ENCODE results near the gene RFTN1. TPM values are rescaled to one million over a fixed set of nuclear protein-coding genes. Genes with fewer than 3 reads are reported as not detected.

RFTN1 gene
- total RNA-seq, 3 donors from 2014 or later (not counting 1 experiment from before 2014, with no cell fraction given) = 112 to 135 (median 115) TPM

DNA sequence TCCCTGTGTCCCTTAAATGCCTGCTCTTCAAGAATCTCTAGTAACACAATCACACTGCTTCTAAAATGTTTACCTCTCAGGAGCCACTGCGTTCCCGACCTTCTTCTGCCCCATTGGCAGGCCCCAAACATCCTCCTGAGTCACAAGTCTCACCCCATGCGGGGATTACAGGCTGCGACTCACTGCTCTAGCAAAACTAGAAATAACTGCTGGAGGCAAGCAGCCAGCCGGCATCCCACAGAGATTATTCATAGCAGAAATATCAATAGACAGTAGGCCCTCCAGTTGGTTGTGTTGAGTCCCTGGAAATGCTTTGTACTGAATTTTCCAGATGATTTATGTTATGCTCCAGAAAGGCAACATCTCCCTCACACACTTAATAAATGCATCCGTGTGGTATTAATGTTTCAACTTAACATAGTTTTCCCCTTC lies 64.8 kb downstream of the RFTN1 start:
- 83% methylated on average over 5 of the region's 6 CpGs for WGBS (ENCODE audit: insufficient coverage)
- TF ChIP-seq, protein P1, sequence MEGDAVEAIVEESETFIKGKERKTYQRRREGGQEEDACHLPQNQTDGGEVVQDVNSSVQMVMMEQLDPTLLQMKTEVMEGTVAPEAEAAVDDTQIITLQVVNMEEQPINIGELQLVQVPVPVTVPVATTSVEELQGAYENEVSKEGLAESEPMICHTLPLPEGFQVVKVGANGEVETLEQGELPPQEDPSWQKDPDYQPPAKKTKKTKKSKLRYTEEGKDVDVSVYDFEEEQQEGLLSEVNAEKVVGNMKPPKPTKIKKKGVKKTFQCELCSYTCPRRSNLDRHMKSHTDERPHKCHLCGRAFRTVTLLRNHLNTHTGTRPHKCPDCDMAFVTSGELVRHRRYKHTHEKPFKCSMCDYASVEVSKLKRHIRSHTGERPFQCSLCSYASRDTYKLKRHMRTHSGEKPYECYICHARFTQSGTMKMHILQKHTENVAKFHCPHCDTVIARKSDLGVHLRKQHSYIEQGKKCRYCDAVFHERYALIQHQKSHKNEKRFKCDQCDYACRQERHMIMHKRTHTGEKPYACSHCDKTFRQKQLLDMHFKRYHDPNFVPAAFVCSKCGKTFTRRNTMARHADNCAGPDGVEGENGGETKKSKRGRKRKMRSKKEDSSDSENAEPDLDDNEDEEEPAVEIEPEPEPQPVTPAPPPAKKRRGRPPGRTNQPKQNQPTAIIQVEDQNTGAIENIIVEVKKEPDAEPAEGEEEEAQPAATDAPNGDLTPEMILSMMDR (IDR thresholded peaks at IDR 0.05) = no peak
- Histone ChIP-seq H3K27me3 (ENCODE audit: control insufficient read depth, insufficient read depth, low read length) (no peaks in the 10 kb centered on the region), H3K4me3 (ENCODE audit: low read length) (no peak overlapping the region), H3K27ac (ENCODE audit: low read length) (no peak overlapping the region), H3K4me1 (ENCODE audit: control insufficient read depth, insufficient read depth, low read length) (no peaks in the 10 kb centered on the region), H3K9me3 (ENCODE audit: control insufficient read depth, insufficient read depth, low read length) (no peaks in the 10 kb centered on the region), H3K36me3 (ENCODE audit: control insufficient read depth, insufficient read depth, low read length) (peaks cover 11% of the 10 kb centered on the region)
- ATAC-seq (no peak), DNase-seq (no peak)
- intact Hi-C loops (cut with micrococcal nuclease) = no loop called here
- no peaks in the 10 kb centered on the region for H3K9me3 Mint-ChIP-seq
- H3K4me3 Mint-ChIP-seq = no peak overlapping the region
- peaks cover 67 to 75% of the 10 kb centered on the region in 2 donors for H3K4me1 Mint-ChIP-seq
- H3K27ac Mint-ChIP-seq = peak overlapping the region; percentile 51 to 63
- H3K36me3 Mint-ChIP-seq = no peaks in the 10 kb centered on the region
- H3K27me3 Mint-ChIP-seq (ENCODE audit: low read depth in 2 of 2) = no peaks in the 10 kb centered on the region

DNA sequence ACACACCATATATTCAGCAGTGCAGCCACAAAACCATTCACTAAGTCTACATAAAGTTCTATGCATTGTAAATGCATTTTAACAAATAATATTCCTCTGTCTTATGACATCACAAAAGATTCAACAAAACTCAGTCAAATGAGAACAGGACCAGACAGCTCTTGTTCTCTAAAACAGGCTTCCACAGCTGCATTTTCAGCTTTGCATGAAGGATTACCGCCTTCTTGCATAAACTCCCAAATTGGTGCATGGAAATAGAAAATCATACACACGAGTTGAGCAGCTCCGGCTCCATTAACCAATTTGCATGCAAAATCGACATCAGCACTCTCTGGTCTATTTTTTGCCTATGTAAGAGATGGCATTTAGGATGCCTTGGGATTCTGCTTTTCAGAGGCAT lies 66.4 kb downstream of the RFTN1 start:
- H3K4me1 ChIP-seq (ENCODE audit: control insufficient read depth, insufficient read depth, low read length) = no peaks in the 10 kb centered on the region
- H3K27ac ChIP-seq (ENCODE audit: low read length) = no peak overlapping the region
- H3K36me3 ChIP-seq (ENCODE audit: control insufficient read depth, insufficient read depth, low read length) = peaks cover 8% of the 10 kb centered on the region
- H3K4me3 Mint-ChIP-seq = no peak overlapping the region
- peak overlapping the region in 1 of 2 donors; percentile 44 for H3K27ac Mint-ChIP-seq
- WGBS (ENCODE audit: insufficient coverage) = 92% methylated on average over 4 of the region's 4 CpGs
- no peak overlapping the region for H3K4me3 ChIP-seq (ENCODE audit: low read length)
- no peaks in the 10 kb centered on the region for H3K9me3 Mint-ChIP-seq
- TF ChIP-seq, protein P1 (IDR thresholded peaks at IDR 0.05) = no peak
- H3K9me3 ChIP-seq (ENCODE audit: control insufficient read depth, insufficient read depth, low read length) = no peaks in the 10 kb centered on the region
- ATAC-seq (no peak), DNase-seq (no peak)
- no peaks in the 10 kb centered on the region for H3K36me3 Mint-ChIP-seq
- H3K27me3 ChIP-seq (ENCODE audit: control insufficient read depth, insufficient read depth, low read length) = no peaks in the 10 kb centered on the region
- intact Hi-C loops (cut with micrococcal nuclease) = no loop called here
- peaks cover 55 to 77% of the 10 kb centered on the region in 2 donors for H3K4me1 Mint-ChIP-seq
- no peaks in the 10 kb centered on the region for H3K27me3 Mint-ChIP-seq (ENCODE audit: low read depth in 2 of 2)

DNA sequence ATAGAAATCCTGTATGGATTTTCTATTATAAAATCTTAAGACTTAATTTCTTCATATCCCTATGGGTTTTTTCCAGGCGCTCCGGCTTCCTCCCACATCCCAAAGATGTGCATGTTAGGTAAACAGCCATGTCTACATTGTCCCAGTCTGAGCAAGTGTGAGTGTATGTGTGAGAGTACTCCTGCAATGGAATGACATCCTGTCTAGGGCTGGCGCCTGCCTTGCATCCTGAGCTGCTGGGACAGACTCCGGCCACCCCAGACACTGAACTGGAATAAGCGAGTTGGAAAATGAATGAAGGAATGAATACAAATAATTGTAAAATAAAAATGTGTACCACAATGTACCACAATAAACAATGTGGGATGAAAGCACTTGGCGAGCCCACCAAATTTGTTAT lies 69.2 kb downstream of the RFTN1 start:
- no peak overlapping the region for H3K4me3 ChIP-seq (ENCODE audit: low read length)
- 100% methylated on average over 2 of the region's 6 CpGs for WGBS (ENCODE audit: insufficient coverage)
- H3K36me3 Mint-ChIP-seq = no peaks in the 10 kb centered on the region
- H3K36me3 ChIP-seq (ENCODE audit: control insufficient read depth, insufficient read depth, low read length) = peaks cover 5% of the 10 kb centered on the region
- intact Hi-C loops (cut with micrococcal nuclease) = no loop called here
- no peaks in the 10 kb centered on the region for H3K9me3 Mint-ChIP-seq
- ATAC-seq = no peak
- peak overlapping the region in 1 of 2 donors; percentile 14 for H3K27ac Mint-ChIP-seq
- H3K4me1 ChIP-seq (ENCODE audit: control insufficient read depth, insufficient read depth, low read length) = peaks cover 4% of the 10 kb centered on the region
- no peaks in the 10 kb centered on the region for H3K27me3 Mint-ChIP-seq (ENCODE audit: low read depth in 2 of 2)
- TF ChIP-seq, protein P1 (IDR thresholded peaks at IDR 0.05) = no peak
- no peaks in the 10 kb centered on the region for H3K27me3 ChIP-seq (ENCODE audit: control insufficient read depth, insufficient read depth, low read length)
- peaks cover 53 to 69% of the 10 kb centered on the region in 2 donors for H3K4me1 Mint-ChIP-seq
- H3K27ac ChIP-seq (ENCODE audit: low read length) = no peak overlapping the region
- DNase-seq = no peak
- no peak overlapping the region for H3K4me3 Mint-ChIP-seq
- H3K9me3 ChIP-seq (ENCODE audit: control insufficient read depth, insufficient read depth, low read length) = no peaks in the 10 kb centered on the region

DNA sequence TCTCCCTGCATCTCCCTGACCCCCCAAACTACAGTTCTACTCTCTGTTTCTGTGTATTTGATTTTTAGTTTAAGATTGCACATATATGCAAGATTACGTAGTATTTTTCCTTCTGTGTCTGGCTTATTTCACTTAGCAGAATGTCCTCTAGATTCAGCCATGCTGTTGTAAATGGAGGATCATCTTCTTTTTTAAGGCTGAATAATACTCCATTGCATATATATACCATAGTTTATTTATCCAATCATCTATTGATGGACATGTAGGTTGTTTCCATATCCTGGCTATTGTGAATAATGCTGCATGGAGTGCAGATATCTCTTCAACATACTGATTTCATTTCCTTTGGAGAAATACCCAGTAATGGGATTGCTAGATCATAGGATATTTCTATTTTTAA lies 70.8 kb downstream of the RFTN1 start:
- Mint-ChIP-seq H3K9me3 (no peaks in the 10 kb centered on the region), H3K27me3 (ENCODE audit: low read depth in 2 of 2) (no peaks in the 10 kb centered on the region), H3K4me3 (no peak overlapping the region), H3K27ac (peak overlapping the region in 1 of 2 donors; percentile 14), H3K36me3 (no peaks in the 10 kb centered on the region), H3K4me1 (peaks cover 47 to 65% of the 10 kb centered on the region in 2 donors)
- DNase-seq = no peak
- H3K9me3 ChIP-seq (ENCODE audit: control insufficient read depth, insufficient read depth, low read length) = no peaks in the 10 kb centered on the region
- H3K4me3 ChIP-seq (ENCODE audit: low read length) = no peak overlapping the region
- intact Hi-C loops (cut with micrococcal nuclease) = no loop called here
- TF ChIP-seq, protein P1 (IDR thresholded peaks at IDR 0.05) = no peak
- no peak overlapping the region for H3K27ac ChIP-seq (ENCODE audit: low read length)
- H3K4me1 ChIP-seq (ENCODE audit: control insufficient read depth, insufficient read depth, low read length) = peaks cover 4% of the 10 kb centered on the region
- WGBS (ENCODE audit: insufficient coverage) = 100% methylated on average over 1 of the region's 1 CpG
- H3K36me3 ChIP-seq (ENCODE audit: control insufficient read depth, insufficient read depth, low read length) = peaks cover 4% of the 10 kb centered on the region
- ATAC-seq = no peak
- no peaks in the 10 kb centered on the region for H3K27me3 ChIP-seq (ENCODE audit: control insufficient read depth, insufficient read depth, low read length)
